GM19438 (cell line): ENCODE data around the gene ARL6IP6.
A peak's percentile ranks its signal among the peaks of the same experiment; 100 is the strongest.

ENCODE experiments used
- ATAC-seq: cut with Tn5 transposase; IDR thresholded peaks from one replicate; pipeline ENCODE4 v1.9.1; 2021; ENCODE audit warnings: low read depth; ENCODE audit not compliant: unreplicated experiment

Gene ARL6IP6

GRCh38 chr2:152718076-152718908 is at the start of gene ARL6IP6:
ARL6IP6 (plus strand) TSS chr2:152718620; CDS start chr2:152718625, 5 bp downstream.
- ATAC-seq = peak; percentile 68

- no peak for ATAC-seq
These were observed 44.1 kb upstream of the ARL6IP6 start for GRCh38 chr2:152674334-152674733.

- no peak for ATAC-seq
These were observed 42.0 kb upstream of the ARL6IP6 start for GRCh38 chr2:152676461-152676860.

DNA sequence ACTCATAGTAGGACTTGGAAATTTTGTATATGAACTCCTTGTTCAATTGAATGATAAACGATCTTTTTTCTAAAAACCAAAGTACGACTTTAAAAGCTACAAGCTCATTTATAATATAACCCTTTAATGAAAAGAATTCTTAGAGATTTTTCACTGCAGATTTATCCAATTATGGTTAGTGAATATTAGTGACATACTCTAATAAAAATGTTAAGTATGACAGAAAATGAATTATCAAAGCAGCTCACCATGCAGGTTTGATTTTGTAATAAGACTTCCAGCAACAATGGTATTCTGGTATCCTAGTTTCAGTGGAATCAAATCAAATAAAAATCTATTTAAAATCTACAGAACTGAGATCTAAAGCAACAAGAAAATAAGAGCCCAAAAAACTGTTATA is 39.6 kb upstream of the ARL6IP6 start:
- ATAC-seq = no peak

GRCh38 chr2:152682663-152683062 is 35.8 kb upstream of the ARL6IP6 start:
- no peak for ATAC-seq

DNA sequence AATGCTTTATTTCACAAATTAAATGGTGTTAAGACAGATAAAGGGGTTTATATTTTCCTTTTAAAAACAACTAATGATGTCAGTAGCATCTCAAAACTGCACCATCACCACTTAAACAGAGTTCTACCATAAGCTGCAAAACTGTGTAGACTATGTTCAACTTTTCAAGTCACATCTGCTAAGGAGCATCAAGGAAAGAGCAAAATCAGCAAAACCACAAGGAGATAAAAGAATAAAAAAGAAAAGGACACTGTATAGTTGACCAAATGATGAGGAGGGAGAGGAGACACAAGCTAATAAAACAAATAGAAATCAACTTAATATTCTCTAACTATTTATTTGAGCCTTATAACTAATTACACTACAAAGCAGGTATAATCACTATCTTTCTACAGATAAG is 35.0 kb upstream of the ARL6IP6 start:
- no peak for ATAC-seq

DNA sequence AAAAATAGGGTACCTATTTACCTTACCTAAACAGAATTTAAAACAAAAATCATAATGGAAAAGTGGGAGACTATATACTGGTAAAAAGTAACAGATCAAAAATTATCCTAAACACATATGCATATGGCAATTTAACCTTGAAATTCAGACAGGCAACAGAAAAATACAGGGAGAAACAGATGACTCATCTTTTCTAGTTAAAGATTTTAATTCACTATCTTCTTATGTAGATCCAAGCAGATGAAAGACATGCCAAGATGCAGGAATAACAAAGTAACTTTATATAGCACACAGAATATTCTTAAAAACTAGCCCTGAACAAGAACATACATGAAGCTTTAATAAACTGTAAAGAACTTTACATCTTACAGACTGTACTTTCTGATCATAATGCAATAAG is 32.1 kb upstream of the ARL6IP6 start:
- ATAC-seq = no peak

GRCh38 chr2:152693033-152693432 is 25.4 kb upstream of the ARL6IP6 start:
- ATAC-seq = peak; percentile 86

GRCh38 chr2:152694161-152694661 is 24.2 kb upstream of the ARL6IP6 start:
- no peak for ATAC-seq

DNA sequence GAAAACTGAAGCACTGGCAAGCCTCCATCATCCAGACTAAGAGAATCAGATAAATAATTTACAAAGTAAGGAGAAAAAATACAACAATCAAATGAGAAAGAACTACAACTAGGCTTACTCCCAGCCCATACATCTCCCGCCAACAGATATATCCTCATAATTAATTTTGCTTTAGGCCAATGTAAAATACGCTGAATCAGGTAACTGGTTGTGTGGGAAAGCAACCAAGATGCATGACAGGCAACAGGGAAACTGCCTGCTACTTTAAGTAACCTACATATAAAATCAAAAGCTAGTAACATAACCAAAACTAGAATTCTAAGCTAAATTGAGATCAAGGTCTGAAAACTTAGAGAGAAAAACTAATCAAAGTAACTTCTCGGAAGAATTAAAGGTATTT is 22.7 kb upstream of the ARL6IP6 start:
- no peak for ATAC-seq

GRCh38 chr2:152696476-152696875 is 21.9 kb upstream of the ARL6IP6 start:
- ATAC-seq = no peak

DNA sequence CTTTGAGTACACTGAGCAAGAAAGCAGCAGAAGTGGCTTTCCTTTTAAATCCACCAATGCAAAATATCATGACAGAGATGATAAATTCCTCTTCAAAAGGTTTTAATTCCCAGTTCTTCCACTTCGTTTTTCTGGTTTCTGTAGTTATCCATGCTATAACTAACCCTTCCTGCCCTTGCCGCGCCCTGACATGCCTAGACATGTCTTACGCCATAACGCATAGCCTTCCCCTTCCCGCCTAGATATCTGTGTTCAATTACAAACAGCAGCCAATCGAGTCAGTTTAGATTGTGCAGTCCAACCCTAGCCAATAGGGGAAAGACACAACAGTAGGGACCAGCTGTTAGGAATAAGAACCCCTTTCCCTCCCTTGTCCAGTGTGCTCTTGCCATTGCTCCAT is 17.2 kb upstream of the ARL6IP6 start:
- ATAC-seq = no peak

DNA sequence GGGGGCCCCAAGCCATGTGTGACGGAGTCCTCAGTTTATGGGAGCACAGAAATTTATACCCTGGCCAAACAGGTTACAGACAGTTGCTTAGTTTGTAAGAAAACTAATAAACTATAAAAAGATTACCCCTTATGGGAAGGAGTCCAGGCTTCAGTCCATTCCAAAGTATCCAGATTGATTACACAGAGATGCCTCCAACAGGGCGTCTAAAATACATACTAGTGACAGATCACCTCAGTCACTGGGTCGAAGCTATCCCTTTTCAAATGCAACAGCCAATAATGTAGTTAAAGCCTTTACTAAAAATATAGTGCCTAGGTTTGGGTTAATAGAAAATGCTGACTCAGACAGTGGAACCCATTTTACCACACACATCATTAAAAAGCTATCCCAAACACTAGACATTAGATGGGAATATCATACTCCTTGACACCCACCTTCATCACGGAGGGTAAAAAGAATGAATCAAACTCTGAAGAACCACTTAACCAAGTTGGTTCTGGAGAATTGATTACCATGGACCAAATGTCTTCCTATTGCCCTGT is 11.9 kb upstream of the ARL6IP6 start:
- ATAC-seq = no peak

GRCh38 chr2:152708742-152709141 is 9.7 kb upstream of the ARL6IP6 start:
- no peak for ATAC-seq

DNA sequence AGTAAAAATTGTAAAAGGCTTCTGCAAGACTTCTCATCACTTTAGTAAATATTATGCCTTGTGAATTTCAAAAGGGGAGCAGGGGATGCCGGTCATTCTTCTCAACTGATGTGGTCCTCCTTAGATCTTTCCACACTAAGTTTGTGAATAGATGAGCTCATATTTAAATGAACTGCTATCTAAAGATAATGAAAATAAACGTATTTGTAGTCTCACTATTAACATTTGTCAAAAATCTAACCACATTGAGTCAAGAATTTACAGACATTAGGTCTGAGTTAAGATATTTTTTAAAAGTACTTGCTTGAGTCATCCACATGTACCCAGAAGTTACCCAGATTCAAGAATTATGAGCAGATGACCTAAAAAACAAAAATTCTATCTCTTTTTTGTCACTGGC is 7.7 kb upstream of the ARL6IP6 start:
- ATAC-seq = no peak

GRCh38 chr2:152715112-152715511 is 3.3 kb upstream of the ARL6IP6 start:
- ATAC-seq = no peak

- ATAC-seq = no peak
These were observed 2.5 kb upstream of the ARL6IP6 start for GRCh38 chr2:152715854-152716428.

- ATAC-seq = peak; percentile 1
These were observed 1.6 kb upstream of the ARL6IP6 start for GRCh38 chr2:152716805-152717227.

- ATAC-seq = peak; percentile 58
These were observed 968 bp upstream of the ARL6IP6 start, which contains the start of gene PRPF40A for GRCh38 chr2:152717228-152718075. PRPF40A (minus strand) TSS chr2:152717461; CDS start chr2:152717439, 22 bp downstream.

DNA sequence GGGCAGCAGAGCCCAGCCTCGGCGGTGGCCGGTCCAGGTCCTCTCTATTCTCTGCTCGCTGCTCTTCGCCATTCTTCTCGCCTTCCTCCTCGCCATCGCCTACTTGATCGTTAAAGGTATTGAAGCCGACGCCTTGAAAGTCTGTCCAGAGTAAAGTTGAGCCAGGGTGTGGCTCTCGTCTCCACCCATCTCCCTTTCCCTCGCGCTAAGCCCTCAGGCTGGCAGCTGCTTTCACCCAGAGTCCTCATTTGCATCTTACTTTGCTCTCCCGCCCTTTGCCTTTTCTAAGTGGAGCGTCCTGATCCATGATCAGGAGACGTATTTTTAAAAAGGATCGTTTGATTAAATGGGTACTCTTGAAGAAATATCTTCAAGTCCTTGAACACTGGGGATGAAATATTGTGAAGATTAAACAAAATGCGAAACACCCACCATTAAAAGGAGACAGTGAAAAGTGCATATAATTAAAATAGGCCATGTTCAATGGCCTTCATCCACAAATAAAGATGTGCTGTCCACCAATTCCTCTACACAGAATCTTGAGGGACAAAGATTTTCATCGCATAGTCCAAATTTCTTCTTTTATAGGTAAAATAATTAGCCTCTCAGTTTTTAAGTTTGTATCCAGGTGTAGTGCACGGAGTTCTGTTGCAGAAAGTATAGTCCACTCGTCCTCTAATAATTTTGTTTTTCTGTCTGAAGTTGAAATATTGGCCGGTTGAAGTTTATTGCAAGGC is 657 bp downstream of the ARL6IP6 start:
- peak; percentile 26 for ATAC-seq
